OCI-LY7 (cell line): Measurements from ENCODE around the gene GABRD. TPM values are rescaled to one million over a fixed set of nuclear protein-coding genes. Genes with fewer than 3 reads are reported as not detected.

ENCODE experiments used
- BruUV-seq: library from RNA; stranded (reverse); fragments of 400-500 nt; replicated peaks from 2 replicates; lab custom pipeline; 2021; lab: Mats Ljungman, UMichigan
- CTCF ChIA-PET: fragments of 300-600 bp; sonication (Branson Sonifier 250); formaldehyde crosslinking; loops from one replicate; lab custom pipeline; 2022; ENCODE audit warnings: antibody characterized with exemption; ENCODE audit not compliant: unreplicated experiment; lab: Charles Lee
- POLR2A ChIA-PET: fragments of 300-600 bp; sonication (Branson Sonifier 250); formaldehyde crosslinking; loops from one replicate; lab custom pipeline; 2022; ENCODE audit warnings: antibody characterized with exemption; lab: Charles Lee
- DNase-seq: peaks from one replicate; pipeline ENCODE4 v3.0.0-alpha.2; 2015; ENCODE audit warnings: low spot score
- H2AFZ ChIP-seq: fragments of 200-600 bp; sonication (generic), shearing (Covaris generic); 2 replicates; pipeline ENCODE4 v1.6.1; 2014; ENCODE audit warnings: mild to moderate bottlenecking, antibody characterized with exemption, low read length, moderate library complexity
- H3K27ac ChIP-seq: fragments of 200-600 bp; sonication (generic); 2 replicates; pipeline ENCODE4 v1.5.1; 2014; ENCODE audit warnings: mixed run types, low read depth, mild to moderate bottlenecking, moderate library complexity, low read length, inconsistent platforms; ENCODE audit not compliant: poor library complexity, severe bottlenecking
- H3K36me3 ChIP-seq: fragments of 200-600 bp; sonication (generic); 2 replicates; pipeline ENCODE4 v1.6.1; 2014; ENCODE audit warnings: mild to moderate bottlenecking, antibody characterized with exemption, low read length, moderate library complexity, mixed read lengths; ENCODE audit not compliant: insufficient read depth
- H3K4me1 ChIP-seq: fragments of 200-600 bp; sonication (generic); 2 replicates; pipeline ENCODE4 v1.5.1; 2014; ENCODE audit warnings: mild to moderate bottlenecking, low read length; ENCODE audit not compliant: insufficient read depth, poor library complexity, severe bottlenecking
- H3K4me2 ChIP-seq: fragments of 200-600 bp; sonication (generic); 2 replicates; pipeline ENCODE4 v1.6.1; 2014; ENCODE audit warnings: mild to moderate bottlenecking, low read length
- H3K4me3 ChIP-seq: fragments of 200-600 bp; sonication (generic); 2 replicates; pipeline ENCODE4 v1.5.1; 2014; ENCODE audit warnings: mild to moderate bottlenecking, low read depth, low read length; ENCODE audit not compliant: poor library complexity, severe bottlenecking
- H3K79me2 ChIP-seq: fragments of 200-600 bp; sonication (generic); 2 replicates; pipeline ENCODE4 v1.6.1; 2016; ENCODE audit warnings: low read depth, mild to moderate bottlenecking, low read length, moderate library complexity, mixed read lengths; ENCODE audit not compliant: insufficient read depth
- H3K9me2 ChIP-seq: fragments of 200-600 bp; sonication (generic); 2 replicates; pipeline ENCODE4 v1.6.1; 2016; ENCODE audit warnings: mild to moderate bottlenecking, low read length, mixed read lengths; ENCODE audit not compliant: insufficient read depth
- H3K9me3 ChIP-seq: fragments of 200-600 bp; sonication (generic); 2 replicates; pipeline ENCODE4 v1.6.1; 2014; ENCODE audit warnings: mild to moderate bottlenecking, mixed run types, low read length, mixed read lengths
- H4K20me1 ChIP-seq: fragments of 200-600 bp; sonication (generic); 2 replicates; pipeline ENCODE4 v1.6.1; 2014; ENCODE audit warnings: mild to moderate bottlenecking, antibody characterized with exemption, low read length, moderate library complexity, mixed read lengths; ENCODE audit not compliant: insufficient read depth
- CTCF ChIP-seq: fragments of 200-600 bp; sonication (generic); conservative IDR thresholded peaks from 2 replicates; pipeline ENCODE4 v1.5.1; 2014; ENCODE audit warnings: mild to moderate bottlenecking, antibody characterized with exemption, low read length, moderate library complexity, mixed read lengths
- EZH2phosphoT487 ChIP-seq: fragments of 200-600 bp; sonication (generic); IDR thresholded peaks from 2 replicates; pipeline ENCODE4 v1.6.1; 2018; ENCODE audit warnings: low read depth, borderline replicate concordance, mild to moderate bottlenecking, mixed run types, antibody characterized with exemption, low read length, moderate library complexity, mixed read lengths
- intact Hi-C: fragments of 100-400 bp; cut with micrococcal nuclease; formaldehyde crosslinking; loops from one replicate; pipeline ENCODE4 v1.10.0; 2022; ENCODE audit not compliant: unreplicated experiment
- total RNA-seq, 2 experiments: library from RNA; depleted of rRNA in 1 of 2; stranded (reverse); fragments of >200 nt in 1 of 2; shearing (Covaris generic) in 1 of 2; gene quantifications; 2 replicates each; pipeline ENCODE4 v1.2.3, GENCODE V29; 2014 to 2022

GABRD gene
- total RNA-seq, 2 experiments from 2014 or later, result not detected

- Histone ChIP-seq H3K9me3 (no peaks in the 10 kb centered on the region), H3K9me2 (no peaks in the 10 kb centered on the region), H4K20me1 (no peaks in the 10 kb centered on the region), H3K4me2 (no peak overlapping the region), H2AFZ (no peak overlapping the region), H3K27ac (no peak overlapping the region), H3K36me3 (no peaks in the 10 kb centered on the region), H3K79me2 (no peaks in the 10 kb centered on the region), H3K4me3 (no peak overlapping the region), H3K4me1 (no peaks in the 10 kb centered on the region)
- CTCF ChIA-PET, result no interaction called here
- no peak for DNase-seq
- no TSS peak for BruUV-seq
- intact Hi-C loops, result no loop called here
- POLR2A ChIA-PET, result no interaction called here
- TF ChIP-seq EZH2phosphoT487 (no peak), CTCF (no peak)
These were observed 1.1 kb downstream of the GABRD start for GRCh38 chr1:2020310-2020655.

DNA sequence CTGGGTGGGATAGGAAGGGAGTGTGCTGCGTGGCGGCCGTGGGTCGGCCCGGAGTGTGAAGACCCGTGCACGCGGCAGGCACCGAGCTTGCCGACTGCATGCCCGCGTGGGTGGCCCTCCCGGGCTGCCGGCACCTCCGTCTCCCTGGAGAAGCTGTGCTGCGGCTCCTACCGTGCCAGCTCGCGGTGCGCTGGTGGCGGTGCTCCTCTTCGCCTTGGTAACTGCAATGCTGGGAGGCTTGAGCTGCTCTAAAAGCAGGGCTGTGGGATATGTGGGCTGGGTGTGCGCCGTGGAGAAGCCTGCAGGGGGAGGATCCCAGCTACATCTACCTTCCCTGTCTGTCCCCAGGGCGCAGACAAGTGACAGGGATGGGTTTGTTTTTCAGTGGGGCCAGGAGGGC is 2.4 kb downstream of the GABRD start:
- CTCF ChIA-PET, result no interaction called here
- no peaks in the 10 kb centered on the region for H3K4me1 ChIP-seq
- H3K4me3 ChIP-seq, result no peak overlapping the region
- BruUV-seq, result no TSS peak
- no peaks in the 10 kb centered on the region for H4K20me1 ChIP-seq
- H3K27ac ChIP-seq, result no peak overlapping the region
- no peak for TF ChIP-seq EZH2phosphoT487
- TF ChIP-seq CTCF, result no peak
- no peak overlapping the region for H3K4me2 ChIP-seq
- H3K9me2 ChIP-seq, result no peaks in the 10 kb centered on the region
- no peaks in the 10 kb centered on the region for H3K79me2 ChIP-seq
- POLR2A ChIA-PET, result no interaction called here
- H3K36me3 ChIP-seq, result no peaks in the 10 kb centered on the region
- no peak for DNase-seq
- H2AFZ ChIP-seq, result no peak overlapping the region
- H3K9me3 ChIP-seq, result no peaks in the 10 kb centered on the region
- intact Hi-C loops, result no loop called here

GRCh38 chr1:2022063-2022770 is 3.1 kb downstream of the GABRD start:
- ChIA-PET POLR2A (no interaction called here), CTCF (no interaction called here)
- H3K79me2 ChIP-seq, result no peaks in the 10 kb centered on the region
- H2AFZ ChIP-seq, result no peak overlapping the region
- BruUV-seq, result no TSS peak
- no peak overlapping the region for H3K4me3 ChIP-seq
- no peaks in the 10 kb centered on the region for H3K9me3 ChIP-seq
- no peak for DNase-seq
- H3K36me3 ChIP-seq, result no peaks in the 10 kb centered on the region
- no peaks in the 10 kb centered on the region for H3K9me2 ChIP-seq
- H3K4me2 ChIP-seq, result no peak overlapping the region
- TF ChIP-seq CTCF (no peak), EZH2phosphoT487 (no peak)
- H3K27ac ChIP-seq, result no peak overlapping the region
- H3K4me1 ChIP-seq, result no peaks in the 10 kb centered on the region
- H4K20me1 ChIP-seq, result no peaks in the 10 kb centered on the region
- intact Hi-C loops, result no loop called here
